Breast epithelium (tissue), 4 donors: ENCODE results near the gene IRS1. TPM values are rescaled to one million over a fixed set of nuclear protein-coding genes. Genes with fewer than 3 reads are reported as not detected.

Experiments used
- DNase-seq, 2 donors: peaks; one replicate each; pipeline ENCODE4 v3.0.0-alpha.2; 2019; ENCODE audit warnings: low spot score in 2 of 2
- H3K27ac ChIP-seq, 2 donors: fragments of 200-600 bp; sonication (generic) in 1 of 2; one replicate each; pipeline ENCODE4 v1.5.1; 2016 to 2019; ENCODE audit warnings: mild to moderate bottlenecking in 1 of 2
- H3K27me3 ChIP-seq, 2 donors: fragments of 200-600 bp; sonication (generic) in 1 of 2; one replicate each; pipeline versions ENCODE4 v1.5.1 to v1.6.0; 2017 to 2019; ENCODE audit warnings: control low read depth in 1 of 2, mild to moderate bottlenecking in 1 of 2
- H3K36me3 ChIP-seq: fragments of 200-600 bp; one replicate; pipeline ENCODE4 v1.5.1; 2019
- H3K4me1 ChIP-seq, 2 donors: fragments of 200-600 bp; sonication (generic); one replicate each; pipeline ENCODE4 v1.5.1; 2016 to 2019; ENCODE audit warnings: control low read depth in 1 of 2
- H3K4me3 ChIP-seq, 3 donors: fragments of 200-600 bp; sonication (generic); 1 replicate in 2 of 3; 2 replicates in 1 of 3; pipeline ENCODE4 v1.5.1; 2016 to 2019; ENCODE audit warnings: mild to moderate bottlenecking in 3 of 3, moderate library complexity in 2 of 3
- H3K9me3 ChIP-seq, 2 donors: fragments of 200-600 bp; sonication (generic) in 1 of 2; one replicate each; pipeline ENCODE4 v1.5.1; 2016 to 2019; ENCODE audit warnings: control low read depth in 1 of 2
- POLR2A ChIP-seq: fragments of 450-650 bp; IDR thresholded peaks from one replicate; pipeline ENCODE4 v1.6.1; 2016; ENCODE audit warnings: antibody characterized with exemption, mild to moderate bottlenecking, moderate library complexity
- POLR2AphosphoS5 ChIP-seq, 3 donors: sonication (generic); formaldehyde crosslinking; IDR thresholded peaks; one replicate each; pipeline ENCODE4 v1.6.1; 2017; ENCODE audit warnings: antibody characterized with exemption in 3 of 3
- intact Hi-C: fragments of 100-400 bp; cut with DNase I; formaldehyde crosslinking; loops from one replicate; pipeline ENCODE4 v1.15.1; 2023; ENCODE audit warnings: low total_unique reads
- total RNA-seq, 3 donors: library from RNA; depleted of rRNA; stranded (reverse); fragments of >200 nt; gene quantifications; one replicate each; pipeline ENCODE4 v1.1.0, GENCODE V29; 2016
- TF ChIP-seq, protein P1 (sequence below), 3 donors: fragments of 450-650 bp; IDR thresholded peaks; one replicate each; pipeline ENCODE4 v1.5.1; 2016 to 2017; ENCODE audit warnings: antibody characterized with exemption in 3 of 3, mild to moderate bottlenecking in 3 of 3, moderate library complexity in 3 of 3

IRS1 gene
- total RNA-seq, 3 donors from 2014 or later: 18.4 to 48.3 (median 22.3) TPM

DNA sequence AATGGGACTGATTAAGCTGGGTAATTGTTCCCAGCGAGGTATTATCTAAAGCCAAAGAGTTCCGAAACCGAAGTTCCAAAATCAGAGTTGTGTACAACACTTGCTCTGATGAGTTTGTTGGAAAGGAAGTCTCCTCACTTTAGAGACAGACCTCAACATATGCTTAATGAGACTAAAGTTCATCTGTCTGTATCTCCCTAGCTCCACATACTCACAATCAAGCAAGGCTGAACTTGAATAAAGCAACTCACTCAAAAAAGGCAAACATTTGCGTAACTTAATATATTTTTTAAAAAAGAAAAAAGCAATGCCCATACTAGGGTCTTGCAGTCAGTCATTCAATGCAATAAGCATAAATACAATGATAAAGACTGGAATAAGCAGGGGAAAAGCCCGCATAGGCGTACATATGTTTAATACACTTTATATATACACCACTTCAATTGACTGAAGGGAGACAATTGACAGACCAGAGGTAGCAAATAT, 60.0 kb downstream of the IRS1 start:
- intact Hi-C loops: loop anchor here (10.0 kb wide), 1 partner anchor 55 kb away; the partner anchor contains the start of gene IRS1
- peaks cover 5 to 6% of the 10 kb centered on the region in 2 donors for H3K4me1 ChIP-seq

DNA sequence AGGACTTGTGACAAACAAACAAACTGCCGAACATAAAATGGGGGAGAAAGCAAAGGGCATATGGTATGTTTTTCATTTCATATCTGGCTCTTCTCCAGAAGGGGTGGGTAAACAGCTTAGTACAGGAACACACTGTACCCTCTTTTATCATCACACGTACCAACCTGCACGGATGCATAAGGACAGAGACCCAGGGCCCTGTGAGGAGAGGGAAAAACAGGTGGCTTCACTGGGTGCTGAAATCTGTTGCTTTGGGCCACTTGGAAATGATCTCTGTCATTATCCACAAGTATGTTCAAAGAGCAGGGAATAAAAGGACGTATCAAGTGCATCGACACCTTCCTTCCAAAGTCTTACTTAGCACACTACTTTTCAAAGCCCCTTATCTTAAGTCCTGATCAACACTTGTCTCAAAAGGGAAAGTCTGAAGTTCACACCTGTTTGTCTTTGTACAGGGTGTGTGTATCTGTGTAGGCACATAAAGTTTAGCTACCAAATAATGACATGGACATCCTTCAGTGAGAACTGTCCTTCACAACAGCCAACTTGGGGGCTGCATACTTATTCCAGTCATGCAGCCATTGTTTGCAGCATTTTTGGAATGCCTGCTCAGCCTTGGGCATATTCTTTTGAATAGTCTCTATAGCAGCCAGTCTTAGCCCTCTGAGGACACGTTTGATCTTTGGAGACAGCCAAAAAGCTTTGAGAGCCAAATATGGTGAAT, 60.6 kb downstream of the IRS1 start:
- Histone ChIP-seq H3K36me3 (no peaks in the 10 kb centered on the region), H3K27ac (peak overlapping the region; percentile 83), H3K4me1 (peaks cover 5 to 6% of the 10 kb centered on the region in 2 donors), H3K9me3 (no peaks in the 10 kb centered on the region), H3K27me3 (no peaks in the 10 kb centered on the region), H3K4me3 (no peak overlapping the region)
- TF ChIP-seq POLR2AphosphoS5 (IDR thresholded peaks at IDR 0.05) (no peak), POLR2A (no peak)
- TF ChIP-seq, protein P1, sequence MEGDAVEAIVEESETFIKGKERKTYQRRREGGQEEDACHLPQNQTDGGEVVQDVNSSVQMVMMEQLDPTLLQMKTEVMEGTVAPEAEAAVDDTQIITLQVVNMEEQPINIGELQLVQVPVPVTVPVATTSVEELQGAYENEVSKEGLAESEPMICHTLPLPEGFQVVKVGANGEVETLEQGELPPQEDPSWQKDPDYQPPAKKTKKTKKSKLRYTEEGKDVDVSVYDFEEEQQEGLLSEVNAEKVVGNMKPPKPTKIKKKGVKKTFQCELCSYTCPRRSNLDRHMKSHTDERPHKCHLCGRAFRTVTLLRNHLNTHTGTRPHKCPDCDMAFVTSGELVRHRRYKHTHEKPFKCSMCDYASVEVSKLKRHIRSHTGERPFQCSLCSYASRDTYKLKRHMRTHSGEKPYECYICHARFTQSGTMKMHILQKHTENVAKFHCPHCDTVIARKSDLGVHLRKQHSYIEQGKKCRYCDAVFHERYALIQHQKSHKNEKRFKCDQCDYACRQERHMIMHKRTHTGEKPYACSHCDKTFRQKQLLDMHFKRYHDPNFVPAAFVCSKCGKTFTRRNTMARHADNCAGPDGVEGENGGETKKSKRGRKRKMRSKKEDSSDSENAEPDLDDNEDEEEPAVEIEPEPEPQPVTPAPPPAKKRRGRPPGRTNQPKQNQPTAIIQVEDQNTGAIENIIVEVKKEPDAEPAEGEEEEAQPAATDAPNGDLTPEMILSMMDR (IDR thresholded peaks at IDR 0.05): no peak
- peak in 1 of 2 donors; percentile 45 for DNase-seq
- intact Hi-C loops: no loop called here

More for the DNA sequence above, 60.0 kb downstream of the IRS1 start:
- H3K27me3 ChIP-seq: no peaks in the 10 kb centered on the region
- no peaks in the 10 kb centered on the region for H3K36me3 ChIP-seq
- peak overlapping the region; percentile 83 for H3K27ac ChIP-seq
- H3K9me3 ChIP-seq: no peaks in the 10 kb centered on the region
- TF ChIP-seq, protein P1 (IDR thresholded peaks at IDR 0.05): no peak
- TF ChIP-seq POLR2AphosphoS5 (IDR thresholded peaks at IDR 0.05) (no peak), POLR2A (no peak)
- DNase-seq: no peak
- no peak overlapping the region for H3K4me3 ChIP-seq

GRCh38 chr2:226738191-226738820, 61.3 kb downstream of the IRS1 start:
- Histone ChIP-seq H3K27ac (peak overlapping the region; percentile 83), H3K4me3 (no peak overlapping the region), H3K36me3 (no peaks in the 10 kb centered on the region), H3K4me1 (peaks cover 5 to 6% of the 10 kb centered on the region in 2 donors), H3K9me3 (no peaks in the 10 kb centered on the region), H3K27me3 (no peaks in the 10 kb centered on the region)
- TF ChIP-seq, protein P1 (IDR thresholded peaks at IDR 0.05): no peak
- no peak for TF ChIP-seq POLR2AphosphoS5 (IDR thresholded peaks at IDR 0.05)
- TF ChIP-seq POLR2A: no peak
- intact Hi-C loops: no loop called here
- no peak for DNase-seq

DNA sequence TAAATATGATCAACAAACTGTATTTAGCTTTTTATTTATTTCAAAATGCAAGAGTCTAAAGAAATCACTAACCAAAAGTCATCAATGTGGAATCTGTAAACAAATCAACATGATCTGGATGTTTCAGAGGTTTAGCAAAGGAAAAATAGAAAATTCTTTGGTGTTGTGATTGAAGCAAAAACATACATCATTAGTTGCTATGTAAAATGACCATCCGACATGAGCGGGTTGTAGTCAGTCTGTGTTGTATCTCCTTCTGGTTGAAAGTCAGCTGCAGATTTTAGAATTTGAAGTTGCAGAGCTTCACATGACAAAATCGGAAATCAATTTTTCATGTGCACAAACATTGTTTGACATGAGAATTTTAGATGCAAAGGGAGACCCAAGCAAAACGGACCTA, 63.2 kb downstream of the IRS1 start:
- Histone ChIP-seq H3K4me3 (no peak overlapping the region), H3K27me3 (no peaks in the 10 kb centered on the region), H3K36me3 (no peaks in the 10 kb centered on the region), H3K9me3 (no peaks in the 10 kb centered on the region), H3K4me1 (peaks cover 5 to 6% of the 10 kb centered on the region in 2 donors), H3K27ac (no peak overlapping the region)
- intact Hi-C loops: no loop called here
- DNase-seq: no peak
- TF ChIP-seq POLR2A: no peak
- no peak for TF ChIP-seq POLR2AphosphoS5 (IDR thresholded peaks at IDR 0.05)
- TF ChIP-seq, protein P1 (IDR thresholded peaks at IDR 0.05): no peak
